Measurements from ENCODE around the gene BGLAP.

Gene BGLAP

GRCh38 chr1:156217871-156218270 lies 24.1 kb upstream of the BGLAP start:
- H3K4me2 ChIP-seq (ENCODE audit: insufficient read depth, low read length), result no peak overlapping the region
- DNase-seq, result no peak
- ATAC-seq (ENCODE audit: insufficient read depth, low read depth), result no peak
- TF ChIP-seq EZH2 (IDR thresholded peaks at IDR 0.05; ENCODE audit: borderline replicate concordance, low read depth, low read length, severe bottlenecking) (no peak), CTCF (IDR thresholded peaks at IDR 0.05; ENCODE audit: borderline replicate concordance, extremely low read depth, low read length, poor library complexity, severe bottlenecking) (no peak)
- H3K27me3 ChIP-seq (ENCODE audit: insufficient read depth, low read length, poor library complexity), result no peaks in the 10 kb centered on the region
- no peak overlapping the region for H3K9ac ChIP-seq (ENCODE audit: low read depth, low read length)
- no peak overlapping the region for H3K4me3 ChIP-seq (ENCODE audit: low read depth in 1 of 2, low read length in 2 of 2)
- H3K79me2 ChIP-seq (ENCODE audit: insufficient read depth, low read length), result peaks cover 50% of the 10 kb centered on the region
- peaks cover 26% of the 10 kb centered on the region for H3K36me3 ChIP-seq (ENCODE audit: insufficient read depth, low read length)
- no peak overlapping the region for H2AFZ ChIP-seq (ENCODE audit: low read depth, low read length)
- H3K4me1 ChIP-seq (ENCODE audit: insufficient read depth, low read length), result peaks cover 11% of the 10 kb centered on the region
- no peak overlapping the region for H3K27ac ChIP-seq (ENCODE audit: low read length)
- no peaks in the 10 kb centered on the region; the same call in 1 of the 2 replicates for H4K20me1 ChIP-seq (ENCODE audit: insufficient read depth, low read length)
- no peaks in the 10 kb centered on the region for H3K9me3 ChIP-seq (ENCODE audit: insufficient read depth, low read length, severe bottlenecking)

- Histone ChIP-seq H4K20me1 (ENCODE audit: insufficient read depth, low read length) (no peaks in the 10 kb centered on the region; the same call in 1 of the 2 replicates), H3K27me3 (ENCODE audit: insufficient read depth, low read length, poor library complexity) (no peaks in the 10 kb centered on the region), H3K27ac (ENCODE audit: low read length) (no peak overlapping the region), H3K4me3 (ENCODE audit: low read depth in 1 of 2, low read length in 2 of 2) (no peak overlapping the region), H3K79me2 (ENCODE audit: insufficient read depth, low read length) (peaks cover 31% of the 10 kb centered on the region), H3K9me3 (ENCODE audit: insufficient read depth, low read length, severe bottlenecking) (no peaks in the 10 kb centered on the region), H3K4me2 (ENCODE audit: insufficient read depth, low read length) (no peak overlapping the region), H2AFZ (ENCODE audit: low read depth, low read length) (no peak overlapping the region), H3K36me3 (ENCODE audit: insufficient read depth, low read length) (peaks cover 26% of the 10 kb centered on the region), H3K4me1 (ENCODE audit: insufficient read depth, low read length) (no peaks in the 10 kb centered on the region), H3K9ac (ENCODE audit: low read depth, low read length) (no peak overlapping the region)
- DNase-seq (no peak), ATAC-seq (ENCODE audit: insufficient read depth, low read depth) (no peak)
- TF ChIP-seq CTCF (IDR thresholded peaks at IDR 0.05; ENCODE audit: borderline replicate concordance, extremely low read depth, low read length, poor library complexity, severe bottlenecking) (no peak), EZH2 (IDR thresholded peaks at IDR 0.05; ENCODE audit: borderline replicate concordance, low read depth, low read length, severe bottlenecking) (no peak)
These were observed 21.8 kb upstream of the BGLAP start for GRCh38 chr1:156220226-156220625.

- Histone ChIP-seq H3K27ac (ENCODE audit: low read length) (no peak overlapping the region), H3K27me3 (ENCODE audit: insufficient read depth, low read length, poor library complexity) (no peaks in the 10 kb centered on the region), H2AFZ (ENCODE audit: low read depth, low read length) (no peak overlapping the region), H3K36me3 (ENCODE audit: insufficient read depth, low read length) (peaks cover 35% of the 10 kb centered on the region), H4K20me1 (ENCODE audit: insufficient read depth, low read length) (no peaks in the 10 kb centered on the region; the same call in 1 of the 2 replicates), H3K4me1 (ENCODE audit: insufficient read depth, low read length) (no peaks in the 10 kb centered on the region), H3K9me3 (ENCODE audit: insufficient read depth, low read length, severe bottlenecking) (no peaks in the 10 kb centered on the region), H3K9ac (ENCODE audit: low read depth, low read length) (no peak overlapping the region), H3K4me3 (ENCODE audit: low read depth in 1 of 2, low read length in 2 of 2) (no peak overlapping the region), H3K4me2 (ENCODE audit: insufficient read depth, low read length) (no peak overlapping the region), H3K79me2 (ENCODE audit: insufficient read depth, low read length) (peaks cover 20% of the 10 kb centered on the region)
- TF ChIP-seq CTCF (IDR thresholded peaks at IDR 0.05; ENCODE audit: borderline replicate concordance, extremely low read depth, low read length, poor library complexity, severe bottlenecking) (no peak), EZH2 (IDR thresholded peaks at IDR 0.05; ENCODE audit: borderline replicate concordance, low read depth, low read length, severe bottlenecking) (no peak)
- no peak for ATAC-seq (ENCODE audit: insufficient read depth, low read depth)
- DNase-seq, result no peak
These were observed 19.8 kb upstream of the BGLAP start for GRCh38 chr1:156221986-156222692.

All from DND-41 (cell line).